GM18511 (cell line): ENCODE data around the gene RPN2.

ENCODE experiments used
- ATAC-seq: cut with Tn5 transposase; IDR thresholded peaks from one replicate; pipeline ENCODE4 v1.9.1; 2021; ENCODE audit warnings: mild to moderate bottlenecking, moderate library complexity; ENCODE audit not compliant: unreplicated experiment

The RPN2 gene

GRCh38 chr20:37288091-37288490 lies 109.0 kb downstream of the RPN2 start:
- ATAC-seq, result no peak

- ATAC-seq, result no peak
Measured at GRCh38 chr20:37290158-37290810, 111.2 kb downstream of the RPN2 start.
